ENCODE results near the gene UBQLN4. TPM values are rescaled to one million over a fixed set of nuclear protein-coding genes. Genes with fewer than 3 reads are reported as not detected.

The UBQLN4 gene
- total and polyA plus RNA-seq, 2 of the 4 experiments (the other 2 are of a cell fraction), result 8.8 to 21.6 TPM

GRCh38 chr1:156006666-156007376, 46.8 kb downstream of the UBQLN4 start:
- Histone ChIP-seq H3K14ac (replicated peaks; ENCODE audit: low read depth, low read length) (no peak overlapping the region), H2AK9ac (replicated peaks; ENCODE audit: low read depth, low read length, poor library complexity) (no peak overlapping the region), H2AK5ac (ENCODE audit: low read depth, low read length) (no peak overlapping the region), H3K36me3 (ENCODE audit: control insufficient read depth, insufficient read depth, low read length) (peaks cover 31% of the 10 kb centered on the region), H2BK20ac (ENCODE audit: low read depth, low read length) (no peak overlapping the region), H3K27me3 (ENCODE audit: control insufficient read depth, insufficient read depth, low read length) (no peaks in the 10 kb centered on the region), H3K18ac (ENCODE audit: low read depth, low read length) (no peak overlapping the region), H3K4me2 (ENCODE audit: low read depth, low read length) (no peak overlapping the region), H4K8ac (ENCODE audit: low read depth in 2 of 2, low read length in 2 of 2) (no peak overlapping the region), H3K9ac (ENCODE audit: low read depth, low read length) (no peak overlapping the region), H3K56ac (ENCODE audit: extremely low read depth, insufficient read depth, low read length) (no peak overlapping the region), H2BK5ac (ENCODE audit: low read depth, low read length, poor library complexity, severe bottlenecking) (no peak overlapping the region), H3K9me3 (ENCODE audit: control insufficient read depth, insufficient read depth, low read length) (no peaks in the 10 kb centered on the region), H4K91ac (ENCODE audit: insufficient read depth, low read depth, low read length) (no peak overlapping the region), H3K79me1 (ENCODE audit: low read depth in 1 of 2, low read length in 2 of 2) (peaks cover 4 to 15% of the 10 kb centered on the region in 2 experiments; a peak in 3 of 4 replicates), H3K4me1 (ENCODE audit: control insufficient read depth, insufficient read depth, low read length) (peaks cover 5% of the 10 kb centered on the region; the same call in 1 of the 2 replicates), H3K4me3 (ENCODE audit: insufficient read depth, low read depth, low read length) (no peak overlapping the region), H4K5ac (ENCODE audit: low read depth, low read length) (no peak overlapping the region), H3K23ac (ENCODE audit: low read depth, low read length) (no peak overlapping the region), H3K4ac (ENCODE audit: low read depth, low read length) (no peak overlapping the region), H3K27ac (ENCODE audit: insufficient read depth, low read length) (no peak overlapping the region), H4K20me1 (ENCODE audit: insufficient read depth, low read length) (peaks cover 5% of the 10 kb centered on the region), H2BK120ac (ENCODE audit: low read depth, low read length) (no peak overlapping the region), H2BK15ac (ENCODE audit: low read depth, low read length) (no peak overlapping the region), H2AFZ (replicated peaks; ENCODE audit: low read length, poor library complexity) (no peak overlapping the region), H3K9me1 (ENCODE audit: insufficient read depth, low read length) (no peaks in the 10 kb centered on the region)
- no peak for TF ChIP-seq CEBPB (IDR thresholded peaks at IDR 0.05; ENCODE audit: low read depth, low read length)
- no peak for TF ChIP-seq MAFK (IDR thresholded peaks at IDR 0.05; ENCODE audit: low read depth, low read length)
- TF ChIP-seq MXI1 (IDR thresholded peaks at IDR 0.05; ENCODE audit: borderline replicate concordance, low read depth, low read length), result no peak
- TF ChIP-seq CHD1 (IDR thresholded peaks at IDR 0.05; ENCODE audit: low read depth, low read length), result no peak
- no peak for TF ChIP-seq USF2 (IDR thresholded peaks at IDR 0.05; ENCODE audit: low read depth, low read length)
- TF ChIP-seq CTCF (conservative IDR thresholded peaks at IDR 0.05; ENCODE audit: low read depth, low read length), result no peak
- TF ChIP-seq ELK1 (IDR thresholded peaks at IDR 0.05; ENCODE audit: borderline replicate concordance, low read depth, low read length), result no peak
- no peak for TF ChIP-seq RFX5 (IDR thresholded peaks at IDR 0.05; ENCODE audit: low read depth, low read length)
- no peak for TF ChIP-seq RAD21 (IDR thresholded peaks at IDR 0.05; ENCODE audit: low read length)
- TF ChIP-seq FOS (IDR thresholded peaks at IDR 0.05; ENCODE audit: low read depth, low read length), result no peak
- TF ChIP-seq SMC3 (IDR thresholded peaks at IDR 0.05; ENCODE audit: low read depth, low read length), result no peak
- TF ChIP-seq RCOR1 (IDR thresholded peaks at IDR 0.05; ENCODE audit: insufficient replicate concordance, low read length), result no peak
- no peak for TF ChIP-seq POLR2A (IDR thresholded peaks at IDR 0.05; ENCODE audit: low read depth, low read length)
- in situ Hi-C loops (cut with MboI; ENCODE audit: low sequenced_read_pairs), result no loop called here
- DNase-seq (no peak), ATAC-seq (ENCODE audit: low read depth) (peak; percentile 41)
- POLR2A ChIA-PET (ENCODE audit: unreplicated experiment), result no interaction called here
- intact Hi-C loops (cut with micrococcal nuclease), result no loop called here
- 71% methylated on average over 2 of the region's 7 CpGs; no CpG with 5 or more reads in 1 of the 2 experiments for WGBS, 2 experiments (ENCODE audit: extremely low coverage in 2 of 2, insufficient read length in 1 of 2)
- CTCF ChIA-PET, result interaction anchor here (1.4 kb wide), 1 partner anchor 60 kb away, joined by 3 read pairs; no protein-coding TSS in a partner anchor
- dilution Hi-C loops (cut with HindIII; ENCODE audit: low sequenced_read_pairs, unreplicated experiment), result no loop called here
- BruUV-seq (replicated peaks), result no TSS peak
